Mucosa of descending colon (tissue), 3 donors: ENCODE data around the gene IMMP2L. TPM values are rescaled to one million over a fixed set of nuclear protein-coding genes. Genes with fewer than 3 reads are reported as not detected.

Source experiments
- ATAC-seq: fragments of 200-7000 bp; cut with Tn5 transposase; one replicate; pipeline ENCODE4 v1.9.1; 2020; ENCODE audit warnings: mild to moderate bottlenecking, moderate library complexity
- DNase-seq, 3 donors: peaks; one replicate each; pipeline ENCODE4 v3.0.0-alpha.2; 2020
- H3K36me3 ChIP-seq: fragments of 200-600 bp; one replicate; pipeline ENCODE4 v1.8.0; 2021; ENCODE audit warnings: low read depth, mild to moderate bottlenecking
- H3K4me1 ChIP-seq: fragments of 200-600 bp; one replicate; pipeline ENCODE4 v1.8.0; 2021; ENCODE audit warnings: low read depth, mild to moderate bottlenecking
- H3K4me3 ChIP-seq: fragments of 200-600 bp; one replicate; pipeline ENCODE4 v1.8.0; 2021; ENCODE audit warnings: mild to moderate bottlenecking
- H3K9me3 ChIP-seq: fragments of 200-600 bp; one replicate; pipeline ENCODE4 v1.8.0; 2021; ENCODE audit warnings: mild to moderate bottlenecking
- CTCF ChIP-seq: fragments of 200-600 bp; IDR thresholded peaks from one replicate; pipeline ENCODE4 v1.8.0; 2022; ENCODE audit warnings: antibody characterized with exemption, mild to moderate bottlenecking
- intact Hi-C, 2 donors: fragments of 100-400 bp; cut with DNase I in 1 of 2; cut with micrococcal nuclease in 1 of 2; formaldehyde crosslinking; loops; one replicate each; pipeline versions ENCODE4 v1.11.0 to v1.11.1; 2022; cut with DNase I, micrococcal nuclease
- total RNA-seq, 3 donors: library from RNA; stranded (reverse); fragmentation: NEBNext Ultra II Directional in 2 of 3; extraction: Animal tissue kit (Norgen Biotek cat#: 25700) in 2 of 3; gene quantifications; one replicate each; pipeline versions ENCODE4 v1.2.1 to v1.2.4, GENCODE V29; 2021 to 2023
- donor health status: DM: no; HTN: no; CAD: no; lungs with moderate emphysema.
- donor health status: DM: no; HTN: no; CAD: no.
- donor health status: DM: no; HTN: yes; CAD: no.

The IMMP2L gene
- total RNA-seq, 3 donors from 2014 or later, result 12.1 to 20.7 (median 17.7) TPM

DNA sequence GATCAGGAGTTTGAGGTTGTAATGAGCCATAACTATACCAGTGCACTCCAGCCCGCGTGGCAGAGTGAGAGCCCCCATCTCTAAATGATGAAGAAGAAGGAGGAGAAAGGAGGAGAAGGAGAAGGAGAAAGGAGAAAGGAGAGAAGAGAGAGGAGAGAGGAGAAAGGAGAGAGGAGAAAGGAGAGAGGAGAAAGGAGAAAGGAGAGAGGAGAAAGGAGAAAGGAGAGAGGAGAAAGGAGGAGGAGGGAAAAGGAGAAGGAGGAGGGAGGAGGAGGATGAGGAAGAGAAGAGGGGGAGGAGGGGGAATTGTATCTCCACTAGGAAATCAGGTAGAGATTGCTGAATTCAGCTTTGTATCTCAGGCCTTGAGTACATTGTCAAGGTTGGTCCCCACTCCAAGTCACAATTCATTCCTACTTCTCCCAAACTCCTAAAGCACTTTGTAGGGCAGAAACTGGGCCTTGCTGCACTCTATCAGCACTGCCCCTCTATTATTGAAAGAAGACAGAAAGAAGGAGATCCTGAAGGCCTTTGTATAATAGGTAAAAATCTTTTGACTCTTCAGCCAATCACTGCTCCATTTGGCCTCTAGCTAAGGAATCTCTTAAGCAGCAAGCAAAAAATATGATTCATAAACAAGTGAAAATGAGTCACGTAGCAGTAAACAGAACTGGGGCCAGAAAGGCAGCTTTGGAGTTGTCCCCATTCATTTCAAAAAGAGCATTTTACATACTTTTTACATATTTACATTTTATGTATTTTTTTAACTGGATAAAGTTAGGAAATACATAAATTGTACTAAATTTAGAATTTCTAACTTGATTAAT, 178.0 kb downstream of the IMMP2L start:
- TF ChIP-seq CTCF, result no peak
- no peak for ATAC-seq
- intact Hi-C loops, result no loop called here
- Histone ChIP-seq H3K36me3 (no peaks in the 10 kb centered on the region), H3K4me1 (no peaks in the 10 kb centered on the region), H3K9me3 (no peaks in the 10 kb centered on the region), H3K4me3 (no peak overlapping the region)
- DNase-seq, result no peak

DNA sequence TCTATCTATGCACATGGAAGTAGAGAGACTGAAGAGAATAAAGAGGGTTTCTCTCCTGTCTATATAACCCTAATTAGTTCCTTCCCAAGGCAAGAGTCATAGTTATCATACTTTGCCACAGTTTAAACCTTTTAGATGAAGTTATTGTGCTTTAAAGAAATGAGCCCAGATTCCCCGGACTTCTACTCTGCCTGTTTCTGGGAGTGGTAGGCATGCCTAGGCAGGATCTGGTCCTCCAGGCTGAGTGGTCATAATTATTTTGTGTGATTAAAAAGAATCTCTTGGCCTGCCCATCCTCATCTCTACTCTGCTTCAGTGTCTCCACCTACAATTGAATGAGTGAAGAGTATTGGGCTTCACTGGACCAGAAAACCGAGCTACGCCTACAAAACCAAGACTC, 179.2 kb downstream of the IMMP2L start:
- H3K36me3 ChIP-seq, result no peaks in the 10 kb centered on the region
- no peaks in the 10 kb centered on the region for H3K9me3 ChIP-seq
- no peaks in the 10 kb centered on the region for H3K4me1 ChIP-seq
- ATAC-seq (no peak), DNase-seq (no peak)
- TF ChIP-seq CTCF, result no peak
- no peak overlapping the region for H3K4me3 ChIP-seq
- intact Hi-C loops, result no loop called here

DNA sequence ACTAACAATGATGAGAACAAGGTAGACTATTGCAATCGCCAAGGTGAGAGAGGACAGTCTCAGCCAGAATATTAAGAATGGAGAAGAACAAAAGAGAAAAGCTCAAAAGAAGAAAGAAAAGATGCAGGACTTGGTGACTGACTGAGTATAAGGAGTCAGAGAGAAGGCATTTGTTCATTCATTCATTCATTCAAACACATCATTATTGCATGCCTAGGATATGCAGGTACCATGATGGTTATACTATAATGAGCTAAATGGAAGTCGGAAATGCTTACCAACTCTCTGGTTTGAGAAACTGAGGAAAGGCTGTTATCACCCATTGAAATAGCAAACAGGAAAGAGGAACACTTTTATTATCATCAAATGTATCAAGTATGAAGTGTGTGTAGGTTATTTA, 180.7 kb downstream of the IMMP2L start:
- DNase-seq (no peak), ATAC-seq (no peak)
- Histone ChIP-seq H3K4me1 (no peaks in the 10 kb centered on the region), H3K4me3 (no peak overlapping the region), H3K9me3 (no peaks in the 10 kb centered on the region), H3K36me3 (no peaks in the 10 kb centered on the region)
- intact Hi-C loops, result no loop called here
- no peak for TF ChIP-seq CTCF

- no peaks in the 10 kb centered on the region for H3K9me3 ChIP-seq
- H3K36me3 ChIP-seq, result no peaks in the 10 kb centered on the region
- no peaks in the 10 kb centered on the region for H3K4me1 ChIP-seq
- no peak for TF ChIP-seq CTCF
- ATAC-seq (no peak), DNase-seq (no peak)
- intact Hi-C loops, result no loop called here
- no peak overlapping the region for H3K4me3 ChIP-seq
Observed at GRCh38 chr7:111380945-111381344, 181.3 kb downstream of the IMMP2L start.

DNA sequence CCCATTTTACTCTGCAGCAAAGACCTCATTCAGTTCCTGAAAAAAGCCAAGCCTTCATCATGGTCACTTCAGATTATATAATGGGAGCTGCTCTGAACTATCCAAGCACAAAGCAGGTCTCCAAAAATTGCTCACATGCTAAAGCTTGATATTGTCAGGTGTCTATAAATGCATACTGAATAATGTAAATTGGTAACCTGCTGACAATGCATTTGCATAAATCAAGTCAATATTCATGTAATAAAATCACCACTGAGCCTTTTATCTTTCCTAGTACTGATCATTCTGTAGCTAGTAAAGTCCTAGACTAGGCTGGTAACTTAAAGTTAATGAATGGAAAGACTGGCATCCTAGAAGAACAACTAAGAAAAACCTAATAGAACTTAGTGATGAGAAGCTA, 188.3 kb downstream of the IMMP2L start:
- DNase-seq, result no peak
- intact Hi-C loops, result no loop called here
- Histone ChIP-seq H3K36me3 (no peaks in the 10 kb centered on the region), H3K4me1 (no peaks in the 10 kb centered on the region), H3K9me3 (no peaks in the 10 kb centered on the region), H3K4me3 (no peak overlapping the region)
- ATAC-seq, result no peak
- no peak for TF ChIP-seq CTCF
